Measurements from ENCODE around the gene PRR15L.
"Not testable (repeated sequence)": the region's sequence is repeated elsewhere in the genome, so short reads cannot be mapped to it uniquely, and the experiment has no call there.

PRR15L gene

DNA sequence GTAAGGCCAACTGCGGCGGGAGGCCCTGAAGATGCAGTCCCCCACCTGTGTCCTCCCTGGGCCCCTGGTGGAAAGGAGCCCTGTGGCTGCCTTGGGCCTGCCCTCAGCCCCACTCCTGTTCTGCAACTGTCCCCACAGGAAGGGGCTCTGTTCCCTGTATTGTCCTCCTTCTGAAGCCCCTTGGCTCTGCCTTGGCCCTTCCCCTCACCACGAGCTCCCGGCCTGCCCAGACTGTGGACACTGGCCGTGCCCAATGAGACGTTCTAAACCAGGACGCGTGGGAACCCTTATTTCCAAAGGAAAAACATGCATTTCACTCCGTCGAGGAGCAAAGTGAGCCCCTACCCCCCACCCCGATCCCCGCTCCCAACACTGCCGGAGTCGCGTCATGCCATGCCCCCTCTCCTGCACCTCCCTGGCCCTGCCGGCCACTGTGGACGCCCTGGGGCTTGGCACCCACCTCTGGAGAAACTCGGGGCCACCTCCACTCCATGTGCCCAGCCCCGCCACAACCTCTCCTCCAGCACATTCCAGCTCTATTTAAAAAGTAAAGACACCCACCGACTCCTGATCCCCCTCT, 29.8 kb downstream of the PRR15L start:
- no peak for TF ChIP-seq CTCF (IDR thresholded peaks at IDR 0.05)
- Histone ChIP-seq H3K27ac (no peak overlapping the region), H3K36me3 (peaks cover 82% of the 10 kb centered on the region), H3K27me3 (no peaks in the 10 kb centered on the region), H3K4me3 (ENCODE audit: low read depth in 1 of 2, low read length in 1 of 2) (no peak overlapping the region), H3K9me3 (no peaks in the 10 kb centered on the region), H3K4me1 (ENCODE audit: control insufficient read depth in 1 of 2, insufficient read depth in 1 of 2, low read depth in 1 of 2, low read length in 1 of 2) (no peaks in the 10 kb centered on the region)

DNA sequence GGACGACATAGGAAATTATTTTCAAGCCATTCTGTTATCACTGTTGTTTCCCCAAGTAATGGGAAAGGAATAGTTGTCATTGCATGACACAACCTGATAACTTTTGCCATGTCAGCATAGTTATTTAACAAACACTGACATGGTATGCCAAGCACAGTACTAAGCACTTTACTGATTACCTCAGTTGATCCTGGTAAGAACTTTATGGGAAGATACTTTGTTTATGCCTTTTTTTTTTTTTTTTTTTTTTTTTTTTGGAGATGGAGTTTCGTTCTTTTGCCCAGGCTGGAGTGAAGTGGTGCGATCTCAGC, 32.0 kb downstream of the PRR15L start:
- H3K36me3 ChIP-seq: peaks cover 99% of the 10 kb centered on the region
- H3K9me3 ChIP-seq: no peaks in the 10 kb centered on the region
- no peaks in the 10 kb centered on the region for H3K27me3 ChIP-seq
- H3K27ac ChIP-seq: no peak overlapping the region
- H3K4me1 ChIP-seq (ENCODE audit: control insufficient read depth in 1 of 2, insufficient read depth in 1 of 2, low read depth in 1 of 2, low read length in 1 of 2): no peaks in the 10 kb centered on the region
- no peak overlapping the region for H3K4me3 ChIP-seq (ENCODE audit: low read depth in 1 of 2, low read length in 1 of 2)
- TF ChIP-seq CTCF (IDR thresholded peaks at IDR 0.05): no peak

DNA sequence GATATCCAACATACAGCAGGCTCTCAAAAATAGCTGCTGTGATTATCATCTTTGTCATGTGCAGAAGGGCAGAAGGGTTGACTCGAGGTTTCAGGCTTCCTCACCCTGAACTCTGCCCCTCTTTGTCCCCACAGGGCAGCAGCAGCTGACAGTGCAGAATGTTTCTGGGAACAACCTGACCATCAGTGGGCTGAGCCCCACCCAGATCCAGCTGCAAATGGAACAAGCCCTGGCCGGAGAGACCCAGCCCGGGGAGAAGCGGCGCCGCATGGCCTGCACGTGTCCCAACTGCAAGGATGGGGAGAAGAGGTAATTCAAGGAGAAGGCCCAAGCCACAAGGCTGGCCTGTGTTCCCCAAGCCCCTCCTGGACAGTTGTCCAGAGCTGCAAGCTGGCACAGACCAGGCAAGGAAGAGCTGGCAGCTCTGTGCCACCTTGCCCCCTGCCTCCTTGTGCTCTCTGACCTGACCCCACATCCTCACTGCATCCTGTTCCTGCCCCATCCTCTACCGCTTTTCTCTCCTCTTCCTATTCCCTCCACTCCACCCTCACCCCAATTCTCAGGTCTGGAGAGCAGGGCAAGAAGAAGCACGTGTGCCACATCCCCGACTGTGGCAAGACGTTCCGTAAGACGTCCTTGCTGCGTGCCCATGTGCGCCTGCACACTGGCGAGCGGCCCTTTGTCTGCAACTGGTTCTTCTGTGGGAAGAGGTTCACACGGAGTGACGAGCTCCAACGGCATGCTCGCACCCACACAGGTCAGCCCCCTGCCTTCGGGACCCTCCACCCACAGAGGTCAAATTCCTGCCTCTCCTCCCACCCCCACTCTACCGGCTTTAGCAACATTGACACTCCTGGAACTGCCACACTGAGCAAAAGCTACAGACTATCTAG, 32.7 kb downstream of the PRR15L start:
- Histone ChIP-seq H3K27me3 (no peaks in the 10 kb centered on the region), H3K4me3 (ENCODE audit: low read depth in 1 of 2, low read length in 1 of 2) (no peak overlapping the region), H3K4me1 (ENCODE audit: control insufficient read depth in 1 of 2, insufficient read depth in 1 of 2, low read depth in 1 of 2, low read length in 1 of 2) (no peaks in the 10 kb centered on the region), H3K27ac (no peak overlapping the region), H3K9me3 (no peaks in the 10 kb centered on the region), H3K36me3 (peaks cover 93% of the 10 kb centered on the region)
- TF ChIP-seq CTCF (IDR thresholded peaks at IDR 0.05): no peak

GRCh38 chr17:47919889-47920288, 37.8 kb downstream of the PRR15L start:
- peaks cover 62% of the 10 kb centered on the region for H3K36me3 ChIP-seq

GRCh38 chr17:47918991-47919390, 38.7 kb downstream of the PRR15L start:
- H3K4me1 ChIP-seq (ENCODE audit: control insufficient read depth in 1 of 2, insufficient read depth in 1 of 2, low read depth in 1 of 2, low read length in 1 of 2): peaks cover 12 to 13% of the 10 kb centered on the region in 2 experiments
- no peak overlapping the region for H3K27ac ChIP-seq
- peaks cover 53% of the 10 kb centered on the region for H3K36me3 ChIP-seq
- no peaks in the 10 kb centered on the region for H3K9me3 ChIP-seq
- TF ChIP-seq CTCF (IDR thresholded peaks at IDR 0.05): no peak
- H3K27me3 ChIP-seq: no peaks in the 10 kb centered on the region
- no peak overlapping the region for H3K4me3 ChIP-seq (ENCODE audit: low read depth in 1 of 2, low read length in 1 of 2)

More at GRCh38 chr17:47919889-47920288, 37.8 kb downstream of the PRR15L start:
- H3K4me3 ChIP-seq (ENCODE audit: low read depth in 1 of 2, low read length in 1 of 2); H3K27ac ChIP-seq; H3K27me3 ChIP-seq; H3K9me3 ChIP-seq: not testable (repeated sequence)
- H3K4me1 ChIP-seq (ENCODE audit: control insufficient read depth in 1 of 2, insufficient read depth in 1 of 2, low read depth in 1 of 2, low read length in 1 of 2): peaks cover 12 to 13% of the 10 kb centered on the region in 2 experiments

- Histone ChIP-seq H3K36me3 (peaks cover 43% of the 10 kb centered on the region), H3K4me1 (ENCODE audit: control insufficient read depth in 1 of 2, insufficient read depth in 1 of 2, low read depth in 1 of 2, low read length in 1 of 2) (peaks cover 12 to 13% of the 10 kb centered on the region in 2 experiments), H3K9me3 (no peaks in the 10 kb centered on the region), H3K27me3 (no peaks in the 10 kb centered on the region), H3K4me3 (ENCODE audit: low read depth in 1 of 2, low read length in 1 of 2) (no peak overlapping the region), H3K27ac (peak overlapping the region; percentile 45)
- TF ChIP-seq CTCF (IDR thresholded peaks at IDR 0.05): no peak
Observed at GRCh38 chr17:47918006-47918405, 39.7 kb downstream of the PRR15L start.
